PFSK-1 (cell line): ENCODE results near the gene ABCC8. TPM values are rescaled to one million over a fixed set of nuclear protein-coding genes. Genes with fewer than 3 reads are reported as not detected.

Experiments used
- FOXP2 ChIP-seq: optimal IDR thresholded peaks from 2 replicates; pipeline ENCODE3; 2011; ENCODE audit warnings: borderline replicate concordance, control low read depth, inconsistent platforms; ENCODE audit not compliant: insufficient read depth; ENCODE audit errors: extremely low read length, extremely low read depth
- POLR2AphosphoS5 ChIP-seq: IDR thresholded peaks from 2 replicates; pipeline ENCODE4 v1.6.1; 2012; ENCODE audit warnings: low read depth, mild to moderate bottlenecking, control low read depth, low read length, moderate library complexity
- SIN3A ChIP-seq: IDR thresholded peaks from 2 replicates; pipeline ENCODE4 v1.6.1; 2012; ENCODE audit warnings: mild to moderate bottlenecking, low read length, moderate library complexity, borderline replicate concordance; ENCODE audit not compliant: insufficient read depth
- TAF1 ChIP-seq: IDR thresholded peaks from 2 replicates; pipeline ENCODE4 v1.6.1; 2012; ENCODE audit warnings: low read length, control low read depth, borderline replicate concordance; ENCODE audit not compliant: insufficient read depth
- polyA plus RNA-seq: library from polyadenylated mRNA; unstranded; fragments of >200 nt; gene quantifications from one replicate; pipeline ENCODE4 v1.2.1, GENCODE V29; 2012; ENCODE audit warnings: low read depth, missing spikeins; ENCODE audit not compliant: insufficient read length
- TF ChIP-seq, protein P1 (sequence below), 2 experiments: IDR thresholded peaks; 2 replicates each; pipeline versions ENCODE4 v1.6.1 to v1.8.0; 2011 to 2012; ENCODE audit warnings: low read depth in 2 of 2, low read length in 2 of 2, control low read depth in 1 of 2, inconsistent platforms in 1 of 2, mild to moderate bottlenecking in 1 of 2, moderate library complexity in 1 of 2; ENCODE audit not compliant: insufficient read depth in 1 of 2

The ABCC8 gene
- polyA plus RNA-seq = 2.9 TPM

DNA sequence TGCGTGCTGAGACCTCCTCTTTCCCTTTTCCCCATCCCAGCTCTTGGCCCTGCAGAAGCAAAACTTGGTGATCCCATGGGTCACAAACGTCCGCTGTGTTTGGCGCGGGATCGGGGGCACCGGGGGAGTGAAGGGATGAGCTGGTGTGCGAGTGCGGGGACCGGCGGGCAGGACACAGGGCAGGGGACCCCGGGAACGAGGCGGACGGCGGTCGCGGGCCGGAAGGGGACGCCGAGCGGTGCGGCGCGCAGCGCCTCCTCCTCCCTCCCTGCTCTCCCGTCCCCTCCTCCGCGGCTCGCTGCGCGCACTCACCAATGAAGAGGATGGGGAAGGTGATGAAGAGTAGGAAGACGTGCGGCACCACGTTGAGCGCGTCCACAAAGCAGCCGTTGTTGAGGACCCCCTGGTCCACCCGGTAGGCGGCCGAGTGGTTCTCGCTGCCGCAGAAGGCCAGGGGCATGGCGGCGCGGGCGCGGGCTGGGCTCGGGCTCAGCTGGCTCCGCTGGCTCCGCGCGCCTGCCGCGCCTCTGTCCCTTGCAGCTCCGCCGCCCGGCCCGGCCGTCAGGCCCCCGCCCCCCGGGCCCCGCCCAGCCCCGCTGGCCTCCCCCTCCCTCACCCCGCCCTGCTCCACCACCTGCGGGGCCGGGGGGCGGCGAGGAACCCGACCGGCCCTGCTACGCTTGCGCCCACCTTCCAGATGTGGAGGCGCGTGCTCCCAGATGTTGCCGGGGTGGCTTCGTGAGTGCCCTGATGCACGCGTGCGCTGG lies at the start of gene ABCC8:
ABCC8 (minus strand) TSS at position 529 of the 767 bp plus-strand sequence; CDS start at position 460, 69 bp downstream.
- TF ChIP-seq TAF1 (no peak), POLR2AphosphoS5 (no peak), FOXP2 (no peak), SIN3A (no peak)
- TF ChIP-seq, protein P1, sequence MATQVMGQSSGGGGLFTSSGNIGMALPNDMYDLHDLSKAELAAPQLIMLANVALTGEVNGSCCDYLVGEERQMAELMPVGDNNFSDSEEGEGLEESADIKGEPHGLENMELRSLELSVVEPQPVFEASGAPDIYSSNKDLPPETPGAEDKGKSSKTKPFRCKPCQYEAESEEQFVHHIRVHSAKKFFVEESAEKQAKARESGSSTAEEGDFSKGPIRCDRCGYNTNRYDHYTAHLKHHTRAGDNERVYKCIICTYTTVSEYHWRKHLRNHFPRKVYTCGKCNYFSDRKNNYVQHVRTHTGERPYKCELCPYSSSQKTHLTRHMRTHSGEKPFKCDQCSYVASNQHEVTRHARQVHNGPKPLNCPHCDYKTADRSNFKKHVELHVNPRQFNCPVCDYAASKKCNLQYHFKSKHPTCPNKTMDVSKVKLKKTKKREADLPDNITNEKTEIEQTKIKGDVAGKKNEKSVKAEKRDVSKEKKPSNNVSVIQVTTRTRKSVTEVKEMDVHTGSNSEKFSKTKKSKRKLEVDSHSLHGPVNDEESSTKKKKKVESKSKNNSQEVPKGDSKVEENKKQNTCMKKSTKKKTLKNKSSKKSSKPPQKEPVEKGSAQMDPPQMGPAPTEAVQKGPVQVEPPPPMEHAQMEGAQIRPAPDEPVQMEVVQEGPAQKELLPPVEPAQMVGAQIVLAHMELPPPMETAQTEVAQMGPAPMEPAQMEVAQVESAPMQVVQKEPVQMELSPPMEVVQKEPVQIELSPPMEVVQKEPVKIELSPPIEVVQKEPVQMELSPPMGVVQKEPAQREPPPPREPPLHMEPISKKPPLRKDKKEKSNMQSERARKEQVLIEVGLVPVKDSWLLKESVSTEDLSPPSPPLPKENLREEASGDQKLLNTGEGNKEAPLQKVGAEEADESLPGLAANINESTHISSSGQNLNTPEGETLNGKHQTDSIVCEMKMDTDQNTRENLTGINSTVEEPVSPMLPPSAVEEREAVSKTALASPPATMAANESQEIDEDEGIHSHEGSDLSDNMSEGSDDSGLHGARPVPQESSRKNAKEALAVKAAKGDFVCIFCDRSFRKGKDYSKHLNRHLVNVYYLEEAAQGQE (IDR thresholded peaks at IDR 0.05; ENCODE audit: insufficient read depth in 1 of 2, low read depth in 2 of 2, low read length in 2 of 2) = no peak

DNA sequence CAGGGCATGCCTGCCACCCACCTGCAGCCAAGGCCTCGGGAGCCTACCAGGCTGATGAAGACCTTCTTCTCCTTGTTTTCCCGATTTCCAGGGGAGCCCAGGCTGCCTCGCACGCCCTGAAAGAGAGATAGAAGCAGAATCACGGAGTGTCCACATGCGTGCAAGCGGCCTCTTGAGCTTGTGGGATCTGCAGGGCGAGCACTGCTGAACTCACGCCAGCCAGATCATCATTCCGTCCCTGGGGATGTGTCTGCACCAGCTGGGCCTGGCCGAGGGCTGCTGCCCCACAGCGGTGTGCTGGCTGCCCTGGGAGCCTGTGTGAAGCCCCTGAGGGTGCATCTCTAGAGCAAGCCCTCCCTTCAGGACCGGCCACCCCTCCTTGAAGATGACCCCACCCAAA lies 49.7 kb upstream of the ABCC8 start:
- TF ChIP-seq, protein P1 (IDR thresholded peaks at IDR 0.05; ENCODE audit: insufficient read depth in 1 of 2, low read depth in 2 of 2, low read length in 2 of 2) = no peak
- TF ChIP-seq POLR2AphosphoS5 (no peak), SIN3A (no peak), FOXP2 (no peak), TAF1 (no peak)

DNA sequence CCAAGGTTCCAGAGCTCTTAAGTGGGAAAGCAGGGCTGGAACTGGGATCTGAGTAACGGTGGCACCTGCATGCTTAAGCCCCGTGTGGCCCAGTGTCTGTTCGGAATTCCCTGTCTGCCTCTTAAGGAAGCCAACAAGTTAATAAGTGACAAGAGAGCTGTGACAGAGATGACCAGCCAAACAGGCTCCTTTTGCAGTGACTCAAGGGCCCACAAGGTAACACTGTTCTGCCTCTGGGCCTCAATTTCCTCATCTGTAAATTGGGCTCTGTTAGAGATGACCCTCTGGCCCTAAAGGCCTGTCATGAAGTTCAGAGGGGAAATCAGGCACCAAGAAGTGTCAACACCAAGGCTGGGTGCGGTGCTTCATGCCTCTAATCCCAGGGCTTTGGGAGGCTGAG lies 48.9 kb upstream of the ABCC8 start:
- TF ChIP-seq FOXP2 (no peak), POLR2AphosphoS5 (no peak), TAF1 (no peak), SIN3A (no peak)
- TF ChIP-seq, protein P1 (IDR thresholded peaks at IDR 0.05; ENCODE audit: insufficient read depth in 1 of 2, low read depth in 2 of 2, low read length in 2 of 2) = no peak

DNA sequence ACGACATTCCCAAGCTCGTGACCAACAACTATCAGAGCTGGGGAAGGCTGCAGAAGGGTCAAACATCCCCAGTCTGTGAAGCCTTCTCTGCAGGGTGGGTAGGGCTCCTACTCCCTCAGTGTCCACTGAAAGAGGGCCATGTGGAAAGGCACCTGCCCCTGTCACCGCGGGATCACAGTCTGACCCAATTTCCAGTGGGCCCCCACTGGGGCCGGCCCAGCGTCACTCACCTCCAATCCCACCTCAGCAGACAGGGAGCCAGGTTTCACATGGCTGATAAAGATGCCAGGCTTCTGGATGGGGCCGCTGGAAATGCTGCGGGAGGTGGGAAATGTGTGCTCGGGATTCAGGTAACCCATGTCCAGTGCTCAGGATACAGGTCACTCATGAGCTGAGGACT lies 47.6 kb upstream of the ABCC8 start:
- TF ChIP-seq, protein P1 (IDR thresholded peaks at IDR 0.05; ENCODE audit: insufficient read depth in 1 of 2, low read depth in 2 of 2, low read length in 2 of 2) = no peak
- TF ChIP-seq SIN3A (no peak), TAF1 (no peak), FOXP2 (no peak), POLR2AphosphoS5 (no peak)

DNA sequence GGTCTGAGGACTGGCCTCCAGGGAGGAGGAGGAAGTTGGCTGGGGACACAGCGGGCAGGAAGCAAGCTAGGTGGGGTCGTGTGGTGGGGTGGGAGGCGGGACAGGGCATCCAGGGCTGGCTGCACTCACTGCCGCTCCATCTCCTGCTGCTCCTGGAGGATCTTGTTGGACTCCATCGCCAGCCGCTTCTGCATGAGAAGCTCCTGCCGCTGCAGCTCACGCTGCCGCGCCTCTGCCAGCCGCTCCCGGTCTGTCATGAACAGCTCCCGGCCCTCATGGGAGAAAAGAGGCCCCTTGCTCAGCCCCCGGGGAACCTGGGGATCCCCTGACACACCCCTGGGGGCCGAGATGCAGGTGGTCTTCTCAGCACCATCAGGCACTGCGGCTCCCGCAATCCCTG lies 46.0 kb upstream of the ABCC8 start:
- TF ChIP-seq POLR2AphosphoS5 (no peak), SIN3A (no peak), TAF1 (no peak), FOXP2 (no peak)
- TF ChIP-seq, protein P1 (IDR thresholded peaks at IDR 0.05; ENCODE audit: insufficient read depth in 1 of 2, low read depth in 2 of 2, low read length in 2 of 2) = no peak
